GM12878 (cell line): ENCODE data around the gene SNRPN. TPM values are rescaled to one million over a fixed set of nuclear protein-coding genes. Genes with fewer than 3 reads are reported as not detected.

Experiments
- ATAC-seq: fragments of 200-7000 bp; cut with Tn5 transposase; 3 replicates; pipeline ENCODE4 v1.9.1; 2020; ENCODE audit warnings: mild to moderate bottlenecking, moderate library complexity
- BruUV-seq: library from RNA; stranded (reverse); fragments of 400-500 nt; replicated peaks from 2 replicates; lab custom pipeline; 2021; lab: Mats Ljungman, UMichigan
- CTCF ChIA-PET: fragments of 300-600 bp; sonication (Branson Sonifier 250); formaldehyde crosslinking; extraction: SDS; loops from one replicate; lab custom pipeline; 2021; ENCODE audit warnings: inconsistent platforms; lab: Yijun Ruan, JAX
- POLR2A ChIA-PET: fragments of 350-600 bp; formaldehyde crosslinking; extraction: SDS; loops from one replicate; lab custom pipeline; 2021; ENCODE audit warnings: inconsistent platforms; lab: Charles Lee
- RAD21 ChIA-PET: fragments of 300-600 bp; sonication (Branson Sonifier 250); formaldehyde crosslinking; loops from one replicate; lab custom pipeline; 2023; ENCODE audit warnings: antibody characterized with exemption; ENCODE audit not compliant: unreplicated experiment; lab: Charles Lee
- SMC1A ChIA-PET: fragments of 300-600 bp; sonication (Branson Sonifier 250); formaldehyde crosslinking; loops from one replicate; lab custom pipeline; 2023; ENCODE audit not compliant: unreplicated experiment, uncharacterized antibody; lab: Charles Lee
- DNase-seq: peaks from one replicate; pipeline ENCODE4 v3.0.0-alpha.2; 2011; ENCODE audit warnings: low read depth, low spot score
- FAIRE-seq: peaks from 3 replicates; lab custom pipeline; 2011; peaks lifted over from hg19 to GRCh38; lab: Jason Lieb, UNC
- H2AFZ ChIP-seq: 2 replicates; pipeline ENCODE4 v1.6.0; 2011; ENCODE audit warnings: low read depth, low read length, control low read depth; ENCODE audit not compliant: control insufficient read depth
- H3K27ac ChIP-seq: 2 replicates; pipeline ENCODE4 v1.5.1; 2011; ENCODE audit warnings: control low read depth; ENCODE audit not compliant: control insufficient read depth, insufficient read depth
- H3K27me3 ChIP-seq, 2 experiments: replicated peaks in 1 of 2; 2 replicates each; pipeline versions ENCODE4 v1.6.0 to v1.6.1; 2011; ENCODE audit warnings: low read length in 1 of 2; ENCODE audit not compliant: control insufficient read depth in 2 of 2, insufficient read depth in 2 of 2
- H3K36me3 ChIP-seq, 2 experiments: 2 replicates each; pipeline ENCODE4 v1.5.1; 2011; ENCODE audit warnings: low read length in 1 of 2; ENCODE audit not compliant: control insufficient read depth in 2 of 2, insufficient read depth in 2 of 2
- H3K4me1 ChIP-seq: 2 replicates; pipeline ENCODE4 v1.6.1; 2011; ENCODE audit warnings: mild to moderate bottlenecking, low read length, moderate library complexity, mixed read lengths; ENCODE audit not compliant: control insufficient read depth, insufficient read depth
- H3K4me2 ChIP-seq: 2 replicates; pipeline ENCODE4 v1.6.0; 2011; ENCODE audit warnings: control low read depth; ENCODE audit not compliant: control insufficient read depth, insufficient read depth
- H3K4me3 ChIP-seq: fragments of 200-600 bp; sonication (generic); 2 replicates; pipeline ENCODE4 v1.5.1; 2016
- H3K79me2 ChIP-seq: 2 replicates; pipeline ENCODE4 v1.6.0; 2011; ENCODE audit warnings: low read length; ENCODE audit not compliant: control insufficient read depth, insufficient read depth
- H3K9ac ChIP-seq: 2 replicates; pipeline ENCODE4 v1.8.0; 2011; ENCODE audit warnings: low read length, control low read depth, mixed read lengths; ENCODE audit not compliant: control insufficient read depth, insufficient read depth
- H3K9me3 ChIP-seq: replicated peaks from 3 replicates; pipeline ENCODE4 v1.5.1; 2011; ENCODE audit warnings: mild to moderate bottlenecking, low read length; ENCODE audit not compliant: control insufficient read depth, insufficient read depth
- H4K20me1 ChIP-seq: 2 replicates; pipeline ENCODE4 v1.6.0; 2011; ENCODE audit not compliant: control insufficient read depth, insufficient read depth
- CHD1 ChIP-seq: IDR thresholded peaks from 2 replicates; pipeline ENCODE4 v1.6.1; 2012; ENCODE audit warnings: low read depth, low read length, improper control_type of control experiment
- E4F1 ChIP-seq: fragments of 450-650 bp; IDR thresholded peaks from 2 replicates; pipeline ENCODE4 v1.6.1; 2018; ENCODE audit warnings: borderline replicate concordance, mild to moderate bottlenecking; ENCODE audit not compliant: partially characterized antibody
- FOXM1 ChIP-seq: IDR thresholded peaks from 2 replicates; pipeline ENCODE4 v1.6.1; 2012; ENCODE audit warnings: low read depth, mild to moderate bottlenecking, inconsistent platforms, low read length, moderate library complexity
- GATAD2B ChIP-seq: fragments of 450-650 bp; conservative IDR thresholded peaks from 2 replicates; pipeline ENCODE4 v1.6.1; 2017; ENCODE audit warnings: low read depth, mild to moderate bottlenecking, moderate library complexity
- HDGF ChIP-seq: fragments of 450-650 bp; IDR thresholded peaks from 2 replicates; pipeline ENCODE4 v1.6.1; 2016; ENCODE audit warnings: antibody characterized with exemption
- MEF2A ChIP-seq: IDR thresholded peaks from 2 replicates; pipeline ENCODE4 v1.6.1; 2011; ENCODE audit warnings: low read depth, mild to moderate bottlenecking, low read length, moderate library complexity; ENCODE audit not compliant: insufficient read depth
- PRDM15 ChIP-seq: fragments of 450-650 bp; formaldehyde crosslinking; IDR thresholded peaks from 2 replicates; pipeline ENCODE4 v1.4.0; 2020; ENCODE audit warnings: mild to moderate bottlenecking, moderate library complexity
- RELA ChIP-seq: fragments of 450-650 bp; IDR thresholded peaks from 2 replicates; pipeline ENCODE4 v1.8.0; 2014; ENCODE audit warnings: borderline replicate concordance; ENCODE audit not compliant: partially characterized antibody
- RFX5 ChIP-seq: IDR thresholded peaks from 2 replicates; pipeline ENCODE4 v1.6.1; 2011; ENCODE audit warnings: low read depth, low read length, improper control_type of control experiment
- SRF ChIP-seq, 2 experiments: IDR thresholded peaks; 2 replicates each; pipeline ENCODE4 v1.6.1; 2011; ENCODE audit warnings: low read depth in 2 of 2, low read length in 2 of 2, mild to moderate bottlenecking in 1 of 2, moderate library complexity in 1 of 2
- TAF1 ChIP-seq: IDR thresholded peaks from 2 replicates; pipeline ENCODE4 v1.6.1; 2011; ENCODE audit warnings: mild to moderate bottlenecking, low read depth, low read length, borderline replicate concordance
- ZBED1 ChIP-seq: IDR thresholded peaks from 2 replicates; pipeline ENCODE4 v1.6.1; 2016; ENCODE audit warnings: borderline replicate concordance
- ZNF207 ChIP-seq: fragments of 450-650 bp; IDR thresholded peaks from 2 replicates; pipeline ENCODE4 v1.6.1; 2014; ENCODE audit warnings: antibody characterized with exemption, mild to moderate bottlenecking, borderline replicate concordance
- ZNF592 ChIP-seq: fragments of 450-650 bp; IDR thresholded peaks from 2 replicates; pipeline ENCODE4 v1.6.1; 2017; ENCODE audit warnings: mild to moderate bottlenecking, moderate library complexity
- WGBS: methylation state at CpG from one replicate; pipeline ENCODE4 v1.1.6; 2016; ENCODE audit warnings: low lambda C conversion rate; ENCODE audit not compliant: insufficient replicate concordance, insufficient coverage; ENCODE audit errors: missing lambda C conversion rate; 5-methylcytosine and 5-hydroxymethylcytosine counted together
- in situ Hi-C: fragments of 300-500 bp; cut with MboI; formaldehyde crosslinking; loops from 9 replicates; pipeline ENCODE4 v1.14.3; 2018; ENCODE audit warnings: mixed read lengths
- intact Hi-C: fragments of 100-400 bp; cut with micrococcal nuclease; formaldehyde crosslinking; loops from one replicate; pipeline ENCODE4 v1.14.2; 2022; ENCODE audit not compliant: unreplicated experiment
- polyA plus RNA-seq, 11 experiments: library from polyadenylated mRNA; depleted of rRNA in 4 of 11; unstranded in 6 of 11; stranded (reverse) in 5 of 11; fragments of >200 nt; fragmentation: Nextera tagmentation in 4 of 11; fragmentation: Illumina TruSeq in 1 of 11; extraction: Ambion mirVana in 4 of 11; extraction: Trizol in 1 of 11; gene quantifications; 1 replicate in 1 of 11; 2 replicates in 10 of 11; pipeline versions ENCODE4 v1.2.1 to v1.2.3, GENCODE V29; 2011 to 2016; ENCODE audit warnings: inconsistent platforms in 2 of 11, missing spikeins in 2 of 11, low read depth in 1 of 11
- total RNA-seq, 4 experiments: library from RNA; depleted of rRNA in 3 of 4; stranded (reverse); fragments of >200 nt in 3 of 4; fragmentation: Illumina TruSeq in 1 of 4; extraction: Trizol in 1 of 4; gene quantifications; 2 replicates each; pipeline versions ENCODE4 v1.2.1 to v1.2.3, GENCODE V29; 2013 to 2021

Gene SNRPN
- total and polyA plus RNA-seq, 10 of the 15 experiments (the other 5 are each of a cell fraction or from before 2014, with no cell fraction given): 9.1 to 103 (median 45.5) TPM

- no peak for TF ChIP-seq SRF (IDR thresholded peaks at IDR 0.05; ENCODE audit: low read depth in 2 of 2, low read length in 2 of 2)
- TF ChIP-seq RFX5: no peak
- TF ChIP-seq ZBED1: no peak
- no peak for TF ChIP-seq TAF1
Observed at GRCh38 chr15:24940236-24940635, 14.6 kb upstream of the SNRPN start (continued).

- Histone ChIP-seq H3K4me1 (no peaks in the 10 kb centered on the region), H3K36me3 (no peaks in the 10 kb centered on the region), H3K27me3 (no peaks in the 10 kb centered on the region), H3K79me2 (no peaks in the 10 kb centered on the region), H3K4me2 (no peak overlapping the region), H3K27ac (no peak overlapping the region), H3K9me3 (no peaks in the 10 kb centered on the region; the same call in 2 of the 3 replicates), H2AFZ (no peak overlapping the region), H3K9ac (no peak overlapping the region), H3K4me3 (no peak overlapping the region), H4K20me1 (no peaks in the 10 kb centered on the region)
- no TSS peak for BruUV-seq
- ChIA-PET CTCF (interaction anchor here (1.2 kb wide), 1 partner anchor 17 kb away, joined by 4 read pairs; no protein-coding TSS in a partner anchor), SMC1A (no interaction called here), RAD21 (no interaction called here), POLR2A (no interaction called here)
- in situ Hi-C loops (no loop called here), intact Hi-C loops (no loop called here)
- DNase-seq: no peak
- WGBS: 0% methylated on average over 1 of the region's 1 CpG
- no peak for ATAC-seq
- TF ChIP-seq RELA: no peak
- no peak for TF ChIP-seq CHD1
- no peak for TF ChIP-seq ZNF592
- no peak for TF ChIP-seq GATAD2B
- TF ChIP-seq E4F1: no peak
- TF ChIP-seq HDGF: no peak
- no peak for TF ChIP-seq PRDM15
- no peak for TF ChIP-seq MEF2A
- no peak for TF ChIP-seq ZNF207
- no peak for TF ChIP-seq FOXM1
- no peak for FAIRE-seq
Observed at GRCh38 chr15:24943361-24943760, 11.4 kb upstream of the SNRPN start.
